HepG2 (cell line): ENCODE measurements around the gene MEGF6. TPM values are rescaled to one million over a fixed set of nuclear protein-coding genes. Genes with fewer than 3 reads are reported as not detected.

ENCODE experiments used
- ATAC-seq: fragments of 200-7000 bp; cut with Tn5 transposase; 3 replicates; pipeline ENCODE4 v1.9.1; 2020; ENCODE audit warnings: mild to moderate bottlenecking, moderate library complexity
- BruUV-seq: library from RNA; stranded (reverse); fragments of 400-500 nt; replicated peaks from 2 replicates; lab custom pipeline; 2021; lab: Mats Ljungman, UMichigan
- CTCF ChIA-PET: fragments of 300-600 bp; formaldehyde crosslinking; extraction: SDS; loops from one replicate; lab custom pipeline; 2021; ENCODE audit warnings: low total read pairs, inconsistent platforms, low intra/inter-chr PET ratio; lab: Yijun Ruan, JAX
- POLR2A ChIA-PET: fragments of 350-600 bp; sonication (Branson Sonifier 250); formaldehyde crosslinking; loops from one replicate; lab custom pipeline; 2020; ENCODE audit warnings: antibody characterized with exemption, inconsistent platforms; lab: Yijun Ruan, JAX
- DNase-seq: peaks from one replicate; pipeline ENCODE4 v3.0.0-alpha.2; 2015; ENCODE audit warnings: low spot score
- FAIRE-seq: peaks from 3 replicates; lab custom pipeline; 2011; peaks lifted over from hg19 to GRCh38; lab: Jason Lieb, UNC
- H2AFZ ChIP-seq: one replicate; pipeline ENCODE4 v1.6.1; 2011; ENCODE audit warnings: low read length, inconsistent platforms
- H3K27ac ChIP-seq: fragments of 300-600 bp; 3 replicates; pipeline ENCODE4 v1.8.0; 2011; ENCODE audit warnings: mixed run types, mild to moderate bottlenecking, mixed read lengths, low read length, inconsistent platforms; ENCODE audit not compliant: insufficient read depth; ENCODE audit errors: extremely low read length
- H3K27me3 ChIP-seq, 2 experiments: fragments of 200-600 bp in 1 of 2; 2 replicates in 1 of 2; 3 replicates in 1 of 2; pipeline versions ENCODE4 v1.6.0 to v1.8.0; 2011; ENCODE audit warnings: low read length in 2 of 2, mild to moderate bottlenecking in 2 of 2, moderate library complexity in 2 of 2, inconsistent platforms in 1 of 2; ENCODE audit not compliant: insufficient read depth in 2 of 2, control insufficient read depth in 1 of 2
- H3K36me3 ChIP-seq, 2 experiments: fragments of 200-600 bp in 1 of 2; replicated peaks in 1 of 2; 2 replicates in 1 of 2; 3 replicates in 1 of 2; pipeline versions ENCODE4 v1.5.1 to v1.8.0; 2011; ENCODE audit warnings: low read length in 2 of 2, inconsistent platforms in 1 of 2; ENCODE audit not compliant: insufficient read depth in 2 of 2, control insufficient read depth in 1 of 2
- H3K4me1 ChIP-seq: 2 replicates; pipeline ENCODE4 v1.5.1; 2012; ENCODE audit warnings: low read length, inconsistent platforms; ENCODE audit not compliant: insufficient read depth
- H3K4me2 ChIP-seq: 2 replicates; pipeline ENCODE4 v1.6.0; 2011; ENCODE audit warnings: low read depth, low read length, inconsistent platforms
- H3K4me3 ChIP-seq, 3 experiments: fragments of 200-600 bp in 1 of 3; sonication (generic), shearing (Covaris generic) in 1 of 3; replicated peaks in 1 of 3; 2 replicates each; pipeline ENCODE4 v1.5.1; 2011 to 2016; ENCODE audit warnings: low read length in 3 of 3, inconsistent platforms in 2 of 3, low read depth in 2 of 3, mild to moderate bottlenecking in 2 of 3, control low read depth in 1 of 3, mixed read lengths in 1 of 3; ENCODE audit not compliant: insufficient read depth in 1 of 3
- H3K79me2 ChIP-seq: one replicate; pipeline ENCODE4 v1.6.1; 2011; ENCODE audit warnings: low read length, inconsistent platforms; ENCODE audit not compliant: insufficient read depth
- H3K9ac ChIP-seq: 2 replicates; pipeline ENCODE4 v1.6.0; 2011; ENCODE audit warnings: mild to moderate bottlenecking, low read depth, low read length, inconsistent platforms; ENCODE audit not compliant: insufficient read depth
- H3K9me3 ChIP-seq: 2 replicates; pipeline ENCODE4 v1.5.1; 2012; ENCODE audit warnings: mild to moderate bottlenecking, low read length
- H4K20me1 ChIP-seq: 2 replicates; pipeline ENCODE4 v1.6.0; 2011; ENCODE audit warnings: inconsistent platforms, mild to moderate bottlenecking, low read length, moderate library complexity; ENCODE audit not compliant: insufficient read depth
- ADNP ChIP-seq: sonication (generic); formaldehyde crosslinking; IDR thresholded peaks from 2 replicates; pipeline ENCODE4 v1.4.0; 2020; ENCODE audit warnings: missing genetic modification reagents
- ARHGAP35 ChIP-seq: sonication (generic); formaldehyde crosslinking; IDR thresholded peaks from 2 replicates; pipeline ENCODE4 v1.9.0; 2022; ENCODE audit warnings: mild to moderate bottlenecking, inconsistent platforms, moderate library complexity, missing genetic modification reagents, borderline replicate concordance
- ATF7-NPFF ChIP-seq: sonication (generic); formaldehyde crosslinking; IDR thresholded peaks from 2 replicates; pipeline ENCODE4 v1.8.1; 2023; ENCODE audit warnings: mild to moderate bottlenecking, low read depth, missing genetic modification reagents, moderate library complexity
- GFI1 ChIP-seq: sonication (generic); formaldehyde crosslinking; IDR thresholded peaks from 2 replicates; pipeline ENCODE4 v1.5.0; 2020; ENCODE audit warnings: missing genetic modification reagents, mild to moderate bottlenecking, borderline replicate concordance
- HCFC1 ChIP-seq: fragments of 150-350 bp; IDR thresholded peaks from 2 replicates; pipeline ENCODE4 v1.6.1; 2014; ENCODE audit warnings: low read depth, low read length
- HNRNPL ChIP-seq: fragments of 200-400 bp; formaldehyde crosslinking; IDR thresholded peaks from 2 replicates; pipeline ENCODE4 v1.6.1; 2017; ENCODE audit warnings: mild to moderate bottlenecking, low read depth, low read length
- KMT2B ChIP-seq: IDR thresholded peaks from 2 replicates; pipeline ENCODE4 v1.6.1; 2016; ENCODE audit warnings: missing genetic modification reagents, missing compliant biosample characterization
- SOX5 ChIP-seq: IDR thresholded peaks from 2 replicates; pipeline ENCODE4 v1.6.1; 2016; ENCODE audit warnings: borderline replicate concordance
- STAG1 ChIP-seq: sonication (generic); formaldehyde crosslinking; IDR thresholded peaks from 2 replicates; pipeline ENCODE4 v1.4.0; 2020; ENCODE audit warnings: missing genetic modification reagents
- ZFP37 ChIP-seq: sonication (generic); formaldehyde crosslinking; IDR thresholded peaks from 2 replicates; pipeline ENCODE4 v1.4.0; 2020; ENCODE audit warnings: missing genetic modification reagents, borderline replicate concordance
- ZNF432 ChIP-seq: sonication (generic); formaldehyde crosslinking; IDR thresholded peaks from 2 replicates; pipeline ENCODE4 v1.5.0; 2020; ENCODE audit warnings: missing genetic modification reagents, mild to moderate bottlenecking, borderline replicate concordance
- ZNF552 ChIP-seq: sonication (generic); formaldehyde crosslinking; IDR thresholded peaks from 2 replicates; pipeline ENCODE4 v1.9.0; 2022; ENCODE audit warnings: missing genetic modification reagents, mild to moderate bottlenecking, borderline replicate concordance
- WGBS: methylation state at CpG from one replicate; pipeline ENCODE4 v1.1.6; 2017; ENCODE audit warnings: low lambda C conversion rate; 5-methylcytosine and 5-hydroxymethylcytosine counted together
- in situ Hi-C: cut with HindIII; loops from 2 replicates; pipeline ENCODE4 v1.10.0; 2017; ENCODE audit warnings: low pct_unique_long_range_greater_than_20kb; ENCODE audit not compliant: extremely low pct_ligation_motif_present
- intact Hi-C: fragments of 100-400 bp; cut with micrococcal nuclease; formaldehyde crosslinking; loops from one replicate; pipeline ENCODE4 v1.10.0; 2022; ENCODE audit not compliant: unreplicated experiment
- polyA plus RNA-seq, 8 experiments: library from polyadenylated mRNA; depleted of rRNA in 3 of 8; stranded (reverse) in 7 of 8; unstranded in 1 of 8; fragments of >200 nt; fragmentation: Illumina TruSeq in 4 of 8; extraction: Trizol in 4 of 8; gene quantifications; 2 replicates each; pipeline versions ENCODE4 v1.2.1 to v1.2.3, GENCODE V29; 2011 to 2016; ENCODE audit warnings: low read depth in 4 of 8, missing spikeins in 1 of 8, mixed read lengths in 1 of 8; ENCODE audit not compliant: insufficient read depth in 1 of 8
- total RNA-seq, 5 experiments: library from RNA; depleted of rRNA; stranded (reverse); fragments of >200 nt; fragmentation: Illumina TruSeq; extraction: Trizol; gene quantifications; 2 replicates each; pipeline ENCODE4 v1.2.3, GENCODE V29; 2016; ENCODE audit warnings: low read depth in 1 of 5
- TF ChIP-seq, protein P1 (sequence below): sonication (generic); formaldehyde crosslinking; IDR thresholded peaks from 2 replicates; pipeline ENCODE4 v1.5.0; 2020; ENCODE audit warnings: missing genetic modification reagents, mild to moderate bottlenecking, borderline replicate concordance
- TF ChIP-seq, protein P2 (sequence below): sonication (generic); formaldehyde crosslinking; IDR thresholded peaks from 2 replicates; pipeline ENCODE4 v1.4.0; 2020; ENCODE audit warnings: missing genetic modification reagents, borderline replicate concordance
- TF ChIP-seq, protein P3 (sequence below): sonication (generic); formaldehyde crosslinking; IDR thresholded peaks from 2 replicates; pipeline ENCODE4 v1.9.0; 2021; ENCODE audit warnings: missing genetic modification reagents, mild to moderate bottlenecking, borderline replicate concordance
- TF ChIP-seq, protein P4 (sequence below): sonication (generic); formaldehyde crosslinking; IDR thresholded peaks from 2 replicates; pipeline ENCODE4 v1.4.0; 2020; ENCODE audit warnings: mild to moderate bottlenecking, low read depth, missing genetic modification reagents

MEGF6 gene
- total and polyA plus RNA-seq, 2 of the 13 experiments (the other 11 are each of a cell fraction or from before 2014, with no cell fraction given): 1.9 TPM

DNA sequence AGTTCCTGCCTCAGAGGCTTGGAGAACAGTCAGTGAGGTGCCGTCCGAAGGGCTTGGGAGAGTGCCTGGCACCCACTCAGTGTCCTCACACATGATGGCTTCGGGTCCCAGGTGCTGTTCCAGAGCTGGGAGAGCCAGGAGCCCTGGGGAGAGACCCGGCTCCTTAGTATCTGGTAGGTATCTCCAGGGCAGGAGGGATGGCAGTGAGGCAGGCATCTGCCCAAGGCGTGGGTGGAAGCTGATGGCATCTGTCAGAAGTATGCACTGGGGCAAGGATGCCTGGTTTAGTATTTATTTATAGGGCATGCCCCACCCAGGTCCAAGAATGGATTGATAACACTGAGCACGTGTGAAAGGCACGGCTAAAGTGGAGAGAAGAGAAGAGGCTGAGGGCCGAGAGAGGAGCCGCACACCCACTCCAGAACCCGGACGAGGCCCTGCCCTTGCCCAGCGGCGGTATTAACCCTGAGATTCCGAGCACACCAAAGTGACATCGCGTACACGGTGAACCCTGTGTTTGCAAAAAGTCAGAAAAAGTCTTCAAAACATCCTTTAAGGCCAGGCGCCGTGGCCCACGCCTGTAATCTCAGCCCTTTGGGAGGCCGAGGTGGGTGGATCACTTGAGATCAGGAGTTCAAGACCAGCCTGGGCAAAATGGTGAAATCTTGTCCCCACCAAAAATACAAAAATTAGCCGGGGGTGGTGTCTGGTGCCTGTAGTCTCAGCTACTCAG lies 43.4 kb upstream of the MEGF6 start:
- Histone ChIP-seq H2AFZ (no peak overlapping the region), H3K79me2 (no peaks in the 10 kb centered on the region), H3K4me1 (peaks cover 12% of the 10 kb centered on the region), H3K4me3 (no peak overlapping the region), H3K27ac (no peak overlapping the region), H3K27me3 (peaks cover 2 to 11% of the 10 kb centered on the region in 2 experiments; a peak in 3 of 5 replicates), H3K9ac (no peak overlapping the region), H3K4me2 (no peak overlapping the region), H3K36me3 (no peaks in the 10 kb centered on the region), H4K20me1 (no peaks in the 10 kb centered on the region), H3K9me3 (no peaks in the 10 kb centered on the region)
- ChIA-PET POLR2A (no interaction called here), CTCF (no interaction called here)
- DNase-seq: no peak
- no peak for FAIRE-seq
- intact Hi-C loops: no loop called here
- no peak for ATAC-seq
- BruUV-seq: no TSS peak
- in situ Hi-C loops: no loop called here
- WGBS: 91% methylated on average over 21 of the region's 22 CpGs
- TF ChIP-seq GFI1 (CRISPR knock-in tag) (no peak), HCFC1 (no peak), STAG1 (no peak), HNRNPL (no peak), ADNP (CRISPR knock-in tag) (no peak), ATF7-NPFF (CRISPR knock-in tag) (no peak), ZFP37 (CRISPR knock-in tag) (no peak), KMT2B (CRISPR knock-in tag) (no peak), ARHGAP35 (CRISPR knock-in tag) (no peak), ZNF552 (CRISPR knock-in tag) (no peak), ZNF432 (CRISPR knock-in tag) (no peak), SOX5 (CRISPR knock-in tag) (no peak)
- TF ChIP-seq, protein P1, sequence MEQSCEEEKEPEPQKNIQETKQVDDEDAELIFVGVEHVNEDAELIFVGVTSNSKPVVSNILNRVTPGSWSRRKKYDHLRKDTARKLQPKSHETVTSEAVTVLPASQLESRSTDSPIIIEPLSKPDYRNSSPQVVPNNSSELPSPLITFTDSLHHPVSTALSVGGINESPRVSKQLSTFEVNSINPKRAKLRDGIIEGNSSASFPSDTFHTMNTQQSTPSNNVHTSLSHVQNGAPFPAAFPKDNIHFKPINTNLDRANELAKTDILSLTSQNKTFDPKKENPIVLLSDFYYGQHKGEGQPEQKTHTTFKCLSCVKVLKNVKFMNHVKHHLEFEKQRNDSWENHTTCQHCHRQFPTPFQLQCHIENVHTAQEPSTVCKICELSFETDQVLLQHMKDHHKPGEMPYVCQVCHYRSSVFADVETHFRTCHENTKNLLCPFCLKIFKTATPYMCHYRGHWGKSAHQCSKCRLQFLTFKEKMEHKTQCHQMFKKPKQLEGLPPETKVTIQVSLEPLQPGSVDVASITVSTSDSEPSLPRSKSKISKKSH (CRISPR knock-in tag): no peak
- TF ChIP-seq, protein P2, sequence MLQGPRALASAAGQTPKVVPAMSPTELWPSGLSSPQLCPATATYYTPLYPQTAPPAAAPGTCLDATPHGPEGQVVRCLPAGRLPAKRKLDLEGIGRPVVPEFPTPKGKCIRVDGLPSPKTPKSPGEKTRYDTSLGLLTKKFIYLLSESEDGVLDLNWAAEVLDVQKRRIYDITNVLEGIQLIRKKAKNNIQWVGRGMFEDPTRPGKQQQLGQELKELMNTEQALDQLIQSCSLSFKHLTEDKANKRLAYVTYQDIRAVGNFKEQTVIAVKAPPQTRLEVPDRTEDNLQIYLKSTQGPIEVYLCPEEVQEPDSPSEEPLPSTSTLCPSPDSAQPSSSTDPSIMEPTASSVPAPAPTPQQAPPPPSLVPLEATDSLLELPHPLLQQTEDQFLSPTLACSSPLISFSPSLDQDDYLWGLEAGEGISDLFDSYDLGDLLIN (CRISPR knock-in tag): no peak
- TF ChIP-seq, protein P3, sequence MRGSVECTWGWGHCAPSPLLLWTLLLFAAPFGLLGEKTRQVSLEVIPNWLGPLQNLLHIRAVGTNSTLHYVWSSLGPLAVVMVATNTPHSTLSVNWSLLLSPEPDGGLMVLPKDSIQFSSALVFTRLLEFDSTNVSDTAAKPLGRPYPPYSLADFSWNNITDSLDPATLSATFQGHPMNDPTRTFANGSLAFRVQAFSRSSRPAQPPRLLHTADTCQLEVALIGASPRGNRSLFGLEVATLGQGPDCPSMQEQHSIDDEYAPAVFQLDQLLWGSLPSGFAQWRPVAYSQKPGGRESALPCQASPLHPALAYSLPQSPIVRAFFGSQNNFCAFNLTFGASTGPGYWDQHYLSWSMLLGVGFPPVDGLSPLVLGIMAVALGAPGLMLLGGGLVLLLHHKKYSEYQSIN (CRISPR knock-in tag): no peak
- TF ChIP-seq, protein P4, sequence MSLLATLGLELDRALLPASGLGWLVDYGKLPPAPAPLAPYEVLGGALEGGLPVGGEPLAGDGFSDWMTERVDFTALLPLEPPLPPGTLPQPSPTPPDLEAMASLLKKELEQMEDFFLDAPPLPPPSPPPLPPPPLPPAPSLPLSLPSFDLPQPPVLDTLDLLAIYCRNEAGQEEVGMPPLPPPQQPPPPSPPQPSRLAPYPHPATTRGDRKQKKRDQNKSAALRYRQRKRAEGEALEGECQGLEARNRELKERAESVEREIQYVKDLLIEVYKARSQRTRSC (CRISPR knock-in tag): no peak
